HT-29 (cell line): ENCODE results near the gene FBLN7. TPM values are rescaled to one million over a fixed set of nuclear protein-coding genes. Genes with fewer than 3 reads are reported as not detected.

Source experiments
- DNase-seq: peaks from one replicate; pipeline ENCODE4 v3.0.0-alpha.2; 2015; ENCODE audit warnings: low spot score
- total RNA-seq: library from RNA; depleted of rRNA; stranded (reverse); fragments of >200 nt; shearing (Covaris generic); gene quantifications from 2 replicates; pipeline ENCODE4 v1.2.3, GENCODE V29; 2014

FBLN7 gene
- total RNA-seq, 1 experiment from 2014 or later, result 0.05 TPM

DNA sequence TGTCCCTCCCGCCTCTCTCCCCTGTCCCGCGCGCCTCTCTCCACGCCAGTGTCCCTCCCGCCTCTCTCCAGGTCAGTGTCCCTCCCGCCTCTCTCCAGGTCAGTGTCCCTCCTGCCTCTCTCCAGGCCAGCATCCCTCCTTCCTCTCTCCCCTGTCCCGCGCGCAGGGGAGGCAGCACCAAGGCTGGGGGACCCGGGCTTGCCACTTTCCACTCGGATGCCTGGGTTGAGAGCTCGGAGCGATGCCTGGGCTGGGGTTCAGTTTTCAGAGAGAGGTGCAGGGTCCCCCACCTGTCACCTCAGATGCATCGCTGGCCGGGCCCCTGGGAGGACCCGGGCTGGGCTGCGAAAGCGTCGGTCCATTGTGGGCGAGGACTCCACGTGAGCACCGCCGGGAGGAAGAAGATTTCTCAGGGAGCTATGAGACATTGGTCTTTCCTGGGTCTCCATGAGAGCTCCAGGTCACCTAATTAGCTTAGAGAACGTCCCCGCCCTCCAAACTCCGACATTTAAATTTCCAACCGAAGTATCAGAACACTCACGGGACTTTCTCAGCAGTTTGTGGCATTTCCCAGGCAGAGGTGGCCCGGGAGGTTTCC lies 2.1 kb downstream of the FBLN7 start:
- no peak for DNase-seq

DNA sequence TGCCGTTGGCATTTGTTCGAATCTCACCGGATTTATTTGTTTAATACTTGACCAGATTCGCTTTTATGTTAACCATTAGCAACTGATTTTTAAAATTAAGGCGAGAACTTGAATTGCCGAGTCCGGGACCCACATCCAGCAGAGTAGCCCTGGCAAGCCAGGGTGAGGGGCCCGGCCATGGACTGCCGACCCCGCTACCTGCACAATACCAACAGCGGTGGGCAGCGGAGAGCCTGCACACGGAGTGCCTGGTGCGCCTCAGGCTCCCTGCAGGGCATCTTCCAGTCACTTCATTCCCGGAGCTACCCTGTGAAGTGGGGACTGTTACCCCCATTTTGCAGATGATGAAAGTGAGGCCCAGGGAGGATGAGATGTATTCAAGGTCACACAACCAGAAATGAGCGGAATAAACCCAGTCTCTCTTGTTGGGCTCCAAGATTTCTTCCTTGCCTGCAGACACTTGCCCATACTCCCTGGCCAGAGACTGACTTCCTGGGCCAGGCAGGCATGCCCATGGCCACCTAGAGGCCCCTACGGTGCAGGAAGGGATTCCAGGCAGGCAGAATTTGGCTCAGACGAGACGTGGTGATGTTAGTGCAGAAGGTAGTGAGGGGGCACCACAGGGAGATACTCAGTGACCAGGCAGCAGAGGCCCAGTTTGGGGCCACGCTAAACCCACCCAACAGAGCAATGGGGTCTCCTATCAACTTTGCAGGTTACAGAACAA lies 2.9 kb downstream of the FBLN7 start:
- DNase-seq, result no peak

DNA sequence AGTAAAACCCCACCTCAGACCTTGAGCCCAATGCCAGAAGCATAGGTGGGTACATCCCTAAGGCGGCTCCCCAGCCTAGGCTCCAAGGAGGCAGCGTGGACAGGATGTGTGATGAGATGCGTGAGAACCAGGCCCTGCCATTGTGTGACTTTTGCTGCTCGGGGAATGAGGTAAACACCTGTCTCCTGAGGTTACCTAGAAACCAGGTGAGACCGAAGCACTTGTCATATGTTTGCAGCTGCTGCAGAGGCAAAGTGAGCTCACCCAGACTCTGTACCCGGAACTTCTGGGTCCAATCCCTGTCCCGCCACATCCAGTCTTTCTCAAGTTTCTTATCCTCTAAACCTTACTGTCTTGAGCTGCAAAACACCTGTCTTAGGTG lies 3.4 kb downstream of the FBLN7 start:
- DNase-seq, result no peak

DNA sequence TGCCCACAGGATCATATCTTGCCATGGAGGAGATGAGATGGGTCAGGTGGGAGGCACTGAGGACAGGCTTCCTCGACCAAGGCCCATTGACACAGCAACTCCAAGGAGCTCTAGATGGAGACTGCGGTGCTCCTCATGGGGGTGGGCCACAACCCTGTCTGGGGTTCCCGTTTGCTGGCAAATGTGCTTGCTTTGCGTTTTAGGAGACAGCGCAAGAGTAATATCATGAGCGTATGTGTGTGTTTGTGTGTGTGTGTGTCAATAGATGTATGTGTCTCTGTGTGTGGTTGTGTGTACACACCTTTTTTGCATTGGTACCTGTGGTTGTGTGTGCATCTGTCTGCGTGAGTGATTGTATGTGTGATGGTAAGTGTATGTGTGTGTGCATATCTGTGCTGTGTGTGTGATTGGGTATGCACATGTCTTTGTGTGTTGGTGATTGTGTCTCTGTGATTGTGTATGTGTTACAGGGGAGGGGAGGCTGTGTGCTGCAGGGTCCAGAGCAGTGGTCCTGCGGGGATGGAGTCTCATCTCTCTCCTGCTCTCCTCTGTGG lies 4.4 kb downstream of the FBLN7 start:
- no peak for DNase-seq

DNA sequence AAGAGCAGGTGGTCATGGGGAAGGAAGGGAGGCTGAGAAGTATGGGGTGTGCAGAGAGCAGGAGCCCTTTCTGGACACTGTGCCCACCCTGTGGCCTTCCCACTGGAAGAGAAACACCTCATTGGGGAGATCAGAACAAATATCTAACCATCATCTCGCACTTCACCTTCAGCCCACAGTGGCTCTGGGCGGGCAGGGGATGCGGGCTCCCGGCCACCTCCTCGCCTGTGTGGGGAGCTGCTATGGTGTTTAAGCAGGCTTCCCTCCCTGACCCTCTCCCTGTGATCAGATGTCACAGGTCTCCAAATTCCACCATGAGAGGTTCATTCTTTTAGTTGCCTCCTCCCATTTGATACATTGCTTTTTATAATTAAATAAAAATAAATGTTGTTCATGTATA lies 5.0 kb downstream of the FBLN7 start:
- DNase-seq, result no peak

DNA sequence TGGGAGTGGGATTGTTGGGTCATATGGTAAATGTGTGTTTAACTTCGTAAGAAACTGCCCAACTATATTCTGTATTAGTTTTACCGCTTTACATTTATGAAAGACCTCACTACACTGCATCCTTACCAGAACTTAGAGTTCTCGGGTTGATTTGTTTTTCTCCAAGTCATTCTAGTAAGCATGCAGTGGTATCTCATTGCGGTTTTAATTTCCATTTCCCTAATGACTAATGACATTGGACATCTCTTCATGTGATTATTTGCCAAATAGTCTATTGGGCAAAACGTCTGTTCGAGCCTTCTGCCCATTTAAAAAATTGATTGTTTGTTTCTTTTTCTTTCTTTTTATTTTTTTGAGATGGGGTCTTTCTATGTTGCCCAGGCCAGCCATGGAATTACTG lies 6.8 kb downstream of the FBLN7 start:
- DNase-seq, result no peak

DNA sequence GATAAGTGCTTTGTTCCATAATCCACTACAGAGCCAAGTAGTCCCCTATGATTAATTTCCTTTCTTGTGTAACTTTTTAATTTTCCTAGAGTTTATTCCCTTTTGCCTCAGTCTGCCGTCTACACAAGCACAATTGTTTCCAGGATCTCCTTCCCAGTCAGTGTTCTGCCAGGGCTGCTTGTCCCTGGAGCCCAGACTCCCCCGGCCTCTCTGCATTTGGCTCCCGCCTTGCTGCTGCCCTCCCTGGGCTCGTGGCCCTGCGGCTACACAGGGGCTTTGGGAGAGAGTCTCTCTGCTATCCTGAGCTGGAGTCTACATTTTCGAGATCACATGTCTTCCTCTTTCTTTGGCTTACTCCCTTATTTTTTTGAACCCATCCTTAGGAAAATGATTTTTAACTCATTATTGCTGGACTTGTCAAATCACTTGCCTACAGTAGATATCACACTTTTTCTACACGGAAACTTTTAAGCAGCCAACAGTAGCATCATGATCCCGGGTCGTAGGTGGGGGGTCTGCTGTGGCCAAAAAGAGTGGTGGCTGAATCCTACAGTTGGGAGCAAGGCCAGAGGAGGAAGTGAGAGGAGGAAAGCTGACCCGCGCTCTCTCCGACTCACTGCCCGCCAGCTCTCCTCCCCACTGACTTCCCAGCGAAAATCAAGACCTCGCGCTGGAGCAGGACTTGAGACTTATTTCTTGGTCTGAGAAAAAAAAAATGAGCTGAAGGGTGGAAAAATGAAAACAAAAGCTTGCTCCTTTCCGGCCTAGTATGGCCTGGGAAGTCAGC lies 9.4 kb downstream of the FBLN7 start:
- no peak for DNase-seq

DNA sequence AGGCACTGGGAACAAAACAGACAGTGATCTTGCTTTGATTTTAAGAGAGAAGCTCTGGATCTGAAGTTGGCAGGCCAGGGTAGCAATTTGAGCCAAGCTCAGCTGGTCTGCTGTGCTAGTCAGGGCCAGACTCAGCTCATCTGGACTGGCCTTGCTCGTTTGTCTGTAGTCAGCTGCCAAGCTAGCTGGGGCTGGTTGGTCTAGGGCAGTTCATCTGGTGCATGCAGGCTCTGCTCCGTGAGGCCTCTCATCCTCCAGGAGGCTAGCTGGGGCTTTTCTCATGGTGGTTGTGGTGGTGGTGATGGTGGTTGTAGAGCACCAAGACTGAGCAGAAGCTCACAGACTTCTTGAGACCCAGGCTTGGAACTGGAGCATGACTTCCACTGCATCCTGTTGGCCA lies 10.3 kb downstream of the FBLN7 start:
- DNase-seq, result no peak

DNA sequence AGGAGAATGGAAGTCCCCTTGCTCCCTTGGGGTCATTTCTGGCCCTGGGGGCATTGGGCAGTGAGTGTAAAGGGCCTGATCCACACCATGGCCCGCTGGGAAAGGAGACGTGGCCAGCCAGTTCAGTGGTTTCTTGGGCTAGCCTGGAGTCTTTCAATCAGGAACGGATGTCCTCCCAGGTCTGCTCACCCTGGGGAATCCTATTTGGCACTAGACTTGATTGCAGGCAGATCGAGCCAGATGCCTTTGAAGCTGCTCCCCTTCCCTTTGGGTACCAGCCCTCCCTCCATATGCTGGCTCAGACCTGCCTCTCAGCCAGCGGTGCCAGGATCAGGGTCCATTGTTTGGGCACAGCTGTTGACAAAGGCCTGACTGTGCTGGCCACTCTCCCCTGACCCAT lies 11.0 kb downstream of the FBLN7 start:
- DNase-seq, result no peak

DNA sequence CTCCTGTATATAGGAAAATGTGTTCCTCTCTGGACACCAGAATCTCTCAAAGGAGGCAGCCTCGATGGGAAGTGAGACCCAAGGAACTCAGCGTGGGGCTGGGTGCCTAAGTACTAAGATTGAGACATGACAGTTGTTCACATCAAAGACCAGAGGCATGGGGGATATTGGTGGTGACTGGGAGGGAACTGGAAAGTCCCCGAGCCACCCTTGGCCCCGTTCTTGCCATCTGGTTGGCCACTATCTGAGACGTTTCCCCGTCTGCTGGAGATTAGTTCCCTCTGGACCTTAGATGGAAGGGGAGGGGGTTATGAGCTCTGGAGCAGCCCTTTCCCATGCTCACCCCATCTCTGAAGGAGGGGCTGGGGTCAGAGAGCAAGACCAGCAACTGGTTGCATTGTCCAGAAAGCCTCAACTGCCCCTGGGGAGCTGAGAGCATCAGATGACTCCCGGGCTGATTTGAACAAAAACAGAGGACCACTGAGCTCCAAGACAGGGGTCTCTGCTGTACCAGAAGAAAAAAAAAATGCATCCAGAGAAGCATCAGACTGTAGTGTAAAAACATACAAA lies 11.8 kb downstream of the FBLN7 start:
- DNase-seq, result no peak

DNA sequence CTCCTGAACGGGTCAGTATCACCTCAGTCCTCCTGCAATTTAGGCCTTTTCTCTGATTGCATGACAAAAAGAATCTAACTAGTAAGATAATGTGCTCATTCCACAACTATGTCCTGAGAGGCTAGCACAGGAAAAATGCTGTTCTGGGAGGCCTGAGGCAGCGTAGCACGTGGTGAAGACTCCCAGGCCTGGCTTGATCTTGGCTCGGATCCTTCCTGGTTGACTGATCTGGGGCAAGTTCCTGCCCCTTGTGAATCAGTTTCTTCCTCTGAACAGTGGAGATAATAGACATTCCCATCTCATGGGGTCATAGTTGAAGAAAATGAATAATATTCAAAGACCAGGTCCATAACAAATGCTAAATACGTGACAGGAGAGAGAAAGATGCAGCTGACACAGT lies 12.3 kb downstream of the FBLN7 start:
- DNase-seq, result no peak

DNA sequence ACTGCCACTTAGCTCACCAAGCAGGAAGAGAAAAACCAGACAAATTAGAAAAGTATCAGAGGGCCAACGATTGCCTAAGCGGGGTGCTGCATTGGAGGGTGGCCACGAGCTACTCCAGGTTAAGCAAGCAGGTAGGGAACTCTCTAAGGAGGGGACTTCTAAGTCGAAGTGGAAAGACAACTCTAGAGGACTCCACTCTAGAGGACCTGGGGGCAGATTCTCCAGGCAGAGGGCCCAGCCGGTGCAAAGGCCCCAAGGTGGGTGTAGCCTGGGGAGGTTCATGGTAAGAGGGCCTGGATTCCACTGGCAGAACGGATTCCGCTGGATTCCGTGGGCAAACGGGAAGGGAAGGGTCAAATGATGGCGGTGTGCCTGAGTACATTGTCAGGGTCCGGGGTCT lies 12.7 kb downstream of the FBLN7 start:
- no peak for DNase-seq

DNA sequence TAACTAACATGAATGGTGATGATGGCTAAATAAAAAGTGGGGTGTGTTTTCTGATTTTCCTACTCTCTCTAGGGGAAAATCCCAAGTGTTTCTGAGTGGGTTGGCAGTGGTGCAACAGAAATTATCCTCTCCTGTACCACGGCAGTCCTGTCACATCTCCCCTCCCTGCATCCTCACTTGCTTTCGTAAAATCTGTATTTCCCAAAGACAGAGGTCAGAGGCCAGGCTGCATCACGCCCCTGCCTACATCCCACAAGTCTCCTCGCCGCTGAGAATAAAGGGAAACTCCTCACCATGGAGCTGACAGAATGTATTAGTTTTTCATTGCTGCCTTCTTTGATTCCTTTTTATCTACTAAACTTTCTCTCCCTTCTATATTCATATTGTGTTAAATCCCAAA lies 13.1 kb downstream of the FBLN7 start:
- no peak for DNase-seq

DNA sequence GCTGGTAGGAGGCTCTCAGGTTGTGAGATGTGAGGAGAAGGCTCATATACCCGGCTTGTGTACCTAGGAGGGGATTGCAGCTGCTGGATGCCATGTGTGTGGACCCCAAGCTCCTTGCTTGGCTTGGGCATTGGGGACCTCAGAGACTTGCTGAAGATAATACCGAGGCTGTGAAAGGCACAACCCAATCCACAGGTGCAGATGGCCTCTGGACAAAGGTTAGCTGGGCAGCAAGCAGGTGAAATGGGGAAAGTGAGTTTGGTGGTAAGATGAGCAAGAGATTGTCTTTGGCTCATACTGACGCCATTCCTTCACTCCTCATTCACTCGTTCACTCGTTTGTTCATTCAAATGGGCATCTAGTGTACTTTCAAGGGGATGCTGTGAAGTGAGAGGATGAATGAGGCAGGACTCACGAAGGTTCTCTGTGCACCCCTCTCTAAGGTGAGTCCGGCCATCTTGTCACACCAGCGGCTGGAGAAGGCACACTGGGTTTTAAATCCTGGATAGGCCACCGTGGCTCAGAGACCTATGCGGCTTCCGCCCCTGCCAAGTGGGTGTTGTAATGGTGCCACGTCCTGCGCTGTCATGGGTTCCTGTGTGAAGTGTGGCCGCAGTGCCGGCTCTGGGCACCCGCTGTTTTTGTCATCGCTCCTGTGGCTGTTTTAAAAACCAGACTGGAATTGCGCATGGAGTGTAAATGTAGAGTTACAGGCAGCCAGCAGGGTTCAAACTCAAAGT lies 13.7 kb downstream of the FBLN7 start:
- no peak for DNase-seq

DNA sequence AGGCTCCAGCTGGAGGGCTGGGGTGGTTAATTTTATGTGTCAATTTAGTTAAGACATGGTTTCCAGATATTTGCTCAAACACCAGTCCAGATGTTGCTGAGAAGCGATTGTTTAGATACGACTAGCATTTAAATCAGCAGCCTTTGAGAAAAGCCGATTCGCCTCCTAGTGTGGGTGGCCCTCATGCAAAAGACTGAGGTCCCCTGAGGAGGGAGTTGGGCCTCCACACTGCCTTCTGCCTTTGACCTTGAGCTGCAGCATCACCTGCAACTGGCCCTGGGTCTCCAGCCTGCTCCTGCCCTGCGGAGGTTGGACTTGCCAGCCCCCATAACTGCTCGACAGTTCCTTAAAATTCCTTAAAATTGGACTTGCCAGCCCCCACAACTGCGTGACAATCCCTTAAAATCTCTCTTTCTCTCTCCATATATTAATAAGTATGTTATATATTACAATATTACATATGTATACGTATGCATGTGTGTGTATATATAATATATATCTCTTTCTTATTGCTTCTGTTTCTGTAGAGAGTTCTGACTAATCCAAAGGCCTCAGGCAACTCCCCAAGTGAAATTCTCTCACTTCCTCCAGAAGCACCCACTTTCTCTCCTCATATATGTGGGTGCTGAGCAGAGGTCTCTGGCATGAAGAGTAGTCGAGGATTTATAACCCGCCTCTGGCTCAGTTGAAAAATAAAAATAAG lies 14.4 kb downstream of the FBLN7 start:
- DNase-seq, result no peak

DNA sequence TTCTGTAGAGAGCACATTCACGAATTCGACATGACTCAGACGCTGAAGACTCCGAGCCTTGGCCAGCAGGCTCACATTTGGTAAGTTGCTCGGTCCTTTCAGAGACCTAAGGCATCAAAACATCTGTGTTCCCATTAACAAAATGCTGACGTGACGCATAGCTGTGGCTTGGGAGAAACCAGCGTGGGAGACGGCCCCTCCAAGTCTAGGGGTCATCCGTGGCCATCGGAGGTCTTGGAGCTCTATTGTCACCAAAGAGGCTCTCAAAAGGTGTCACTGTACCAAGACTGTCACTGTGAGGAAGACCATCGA lies 14.9 kb downstream of the FBLN7 start:
- no peak for DNase-seq

DNA sequence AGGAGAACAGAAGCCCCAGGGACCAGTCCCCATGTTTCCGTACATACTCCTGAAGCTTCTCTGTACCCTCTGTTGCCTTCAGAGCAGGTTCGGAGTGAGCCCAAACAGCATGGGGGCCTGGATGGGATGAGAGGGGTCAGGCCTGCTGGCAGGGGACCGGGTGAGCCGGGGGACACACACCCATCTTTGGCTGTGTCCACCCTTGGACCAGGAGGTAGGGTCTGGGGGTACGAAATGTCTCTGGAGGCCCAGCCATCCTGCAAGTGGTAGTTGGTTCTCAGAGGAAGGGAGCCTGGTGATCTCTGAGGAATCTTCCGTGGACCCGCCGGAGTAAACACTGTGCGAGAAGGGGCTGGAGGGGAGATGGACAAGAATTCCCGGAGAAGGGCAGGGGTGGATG lies 15.3 kb downstream of the FBLN7 start:
- DNase-seq, result no peak

DNA sequence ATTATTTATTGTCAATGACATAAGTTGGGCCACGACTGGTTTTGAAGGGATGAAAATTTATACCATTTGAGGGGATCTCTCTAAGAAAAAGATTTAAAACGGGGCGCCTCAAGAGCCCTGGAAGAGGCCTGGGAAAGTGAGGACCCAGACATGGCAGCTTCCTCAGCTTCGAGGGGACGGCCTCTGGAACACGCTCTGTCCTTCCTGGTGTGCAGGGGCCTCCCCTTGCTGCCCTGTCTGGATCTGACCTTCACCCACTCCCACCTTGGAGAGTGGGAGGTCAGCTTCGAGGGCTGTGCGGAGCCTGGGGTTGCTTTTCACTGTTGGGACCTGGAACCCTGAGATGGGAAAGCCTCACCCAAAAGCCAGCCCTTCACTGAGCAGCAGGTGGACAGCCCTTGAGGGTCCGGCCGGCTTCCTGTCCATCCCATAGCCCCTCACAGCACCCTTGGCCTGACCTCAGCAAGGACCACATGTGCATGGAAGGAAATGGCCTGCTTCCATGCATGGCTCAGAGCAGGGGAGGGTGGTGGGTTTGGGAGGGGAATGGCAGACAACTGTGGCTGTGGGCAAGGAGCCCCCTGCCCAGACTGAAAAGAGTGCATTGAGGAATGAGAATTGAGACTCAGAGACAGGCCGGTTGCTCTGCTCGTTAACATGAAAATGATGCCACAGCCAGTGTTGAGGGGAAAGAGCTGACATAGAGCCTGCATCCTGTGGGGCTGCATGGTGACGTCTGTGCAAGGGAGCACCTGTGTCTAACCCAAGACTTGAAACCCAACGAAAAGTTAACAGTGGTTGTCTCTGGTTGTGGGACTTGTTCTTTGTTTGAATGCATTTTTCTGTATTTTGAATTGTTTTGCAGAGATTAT lies 16.3 kb downstream of the FBLN7 start:
- DNase-seq, result no peak

DNA sequence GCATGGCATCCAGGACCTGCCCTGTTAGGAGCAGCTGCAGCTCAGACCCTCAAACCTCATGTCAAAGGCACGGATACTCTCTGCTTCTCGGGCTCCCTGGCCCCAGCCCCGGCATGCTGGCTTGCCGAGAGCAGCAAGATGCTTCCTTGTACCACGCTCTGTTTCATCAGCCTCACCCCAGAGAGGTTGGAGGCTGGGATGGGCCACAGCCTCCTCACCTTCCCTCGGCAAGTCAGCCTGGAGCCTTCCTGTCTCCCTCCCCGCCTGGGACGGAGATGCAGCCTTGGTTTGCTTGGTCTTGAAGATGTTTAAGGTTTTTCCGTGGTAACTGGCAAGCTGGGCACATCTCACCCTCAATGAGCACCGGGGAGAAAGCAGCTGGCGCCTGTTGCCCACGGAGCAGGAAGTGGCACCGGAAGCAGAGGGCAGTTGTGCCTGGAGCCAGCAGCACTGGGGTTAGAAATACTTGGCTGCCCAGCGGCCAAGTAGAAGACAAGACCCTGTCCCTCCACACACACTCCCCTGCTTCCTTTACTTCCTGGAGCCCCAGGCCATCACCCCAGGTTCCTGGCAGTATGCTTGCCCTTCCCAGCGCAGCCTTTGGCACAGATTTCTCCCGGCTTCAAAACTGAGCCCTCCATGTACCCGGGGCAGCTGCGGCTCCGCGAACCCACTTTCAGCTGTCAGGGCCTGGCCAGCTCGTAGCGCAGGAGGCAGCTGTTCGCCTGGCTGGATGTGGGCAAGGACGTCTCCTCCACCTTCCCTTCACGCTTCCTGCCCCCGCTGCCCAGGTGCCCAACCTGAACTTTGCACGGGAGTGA lies 17.4 kb downstream of the FBLN7 start:
- no peak for DNase-seq
